HG02885 (cell line): ENCODE measurements around the gene ABCD1.
A peak's percentile ranks its signal among the peaks of the same experiment; 100 is the strongest.
"Not testable (repeated sequence)": the region's sequence is repeated elsewhere in the genome, so short reads cannot be mapped to it uniquely, and the experiment has no call there.

Source experiments
- ATAC-seq: cut with Tn5 transposase; IDR thresholded peaks from one replicate; pipeline ENCODE4 v1.9.1; 2021; ENCODE audit warnings: mild to moderate bottlenecking; ENCODE audit not compliant: unreplicated experiment, poor library complexity

The ABCD1 gene

DNA sequence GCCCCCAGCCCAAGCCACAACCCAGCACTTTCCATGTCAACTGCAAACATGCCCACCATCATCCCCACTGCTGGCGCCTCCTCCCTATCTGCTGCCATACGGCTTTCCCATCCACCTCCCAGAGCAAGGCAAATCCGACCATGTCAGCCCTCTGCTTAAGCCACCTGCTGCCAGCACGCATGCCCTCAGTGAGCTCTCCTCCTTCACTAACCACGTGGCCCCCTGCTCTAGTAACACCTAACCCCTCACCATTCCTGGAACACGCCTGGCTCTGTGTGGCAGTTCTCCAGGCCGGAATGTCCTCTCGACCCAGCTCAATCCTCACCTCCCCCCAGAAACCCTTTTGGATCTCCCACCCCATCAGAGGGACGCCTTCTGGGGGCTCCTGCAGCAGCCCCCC, 17.9 kb upstream of the ABCD1 start:
- ATAC-seq: no peak

GRCh38 chrX:153707406-153707805, 17.2 kb upstream of the ABCD1 start:
- ATAC-seq: no peak

GRCh38 chrX:153708415-153708814, 16.2 kb upstream of the ABCD1 start:
- ATAC-seq: peak; percentile 49

- no peak for ATAC-seq
Measured at GRCh38 chrX:153709726-153710674, 14.7 kb upstream of the ABCD1 start.

DNA sequence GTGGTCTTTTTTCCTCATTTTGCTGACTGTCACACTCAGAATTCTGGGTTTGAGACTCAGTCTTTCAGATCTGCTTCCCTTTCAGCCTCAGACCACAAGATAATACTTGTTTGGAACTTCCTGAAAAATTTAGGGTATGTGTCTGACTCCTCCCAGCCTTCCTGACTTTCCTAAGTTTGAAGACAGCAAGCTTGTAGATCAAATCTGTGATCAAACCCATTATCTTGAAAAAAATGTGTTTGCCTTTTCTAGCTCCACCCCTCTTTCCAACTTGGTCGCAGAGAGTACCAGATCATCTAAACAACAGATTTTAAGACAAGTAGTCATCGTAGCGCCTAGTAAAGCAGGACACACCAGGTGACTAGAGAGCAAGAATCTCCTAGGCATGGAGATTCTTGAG, 10.4 kb upstream of the ABCD1 start:
- no peak for ATAC-seq

DNA sequence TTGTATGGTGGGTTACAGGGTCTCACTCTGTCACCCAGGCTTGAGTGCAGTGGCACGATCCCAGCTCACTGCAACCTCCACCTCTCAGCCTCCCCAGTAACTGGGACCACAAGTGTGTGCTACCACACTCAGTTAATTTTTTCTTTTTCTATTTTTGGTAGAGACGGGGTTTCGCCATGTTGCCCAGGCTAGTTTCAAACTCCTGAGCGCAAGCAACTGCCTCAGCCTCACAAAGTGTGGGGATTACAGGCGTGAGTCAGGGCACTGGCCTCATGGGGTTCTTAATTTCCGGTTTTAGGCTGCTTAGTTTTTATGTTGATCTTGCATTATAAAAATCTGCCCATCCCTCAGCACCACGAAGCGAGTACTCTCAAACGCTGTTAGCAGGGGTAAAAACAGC, 7.2 kb upstream of the ABCD1 start:
- no peak for ATAC-seq

- no peak for ATAC-seq
Measured at GRCh38 chrX:153719238-153719637, 5.4 kb upstream of the ABCD1 start.

DNA sequence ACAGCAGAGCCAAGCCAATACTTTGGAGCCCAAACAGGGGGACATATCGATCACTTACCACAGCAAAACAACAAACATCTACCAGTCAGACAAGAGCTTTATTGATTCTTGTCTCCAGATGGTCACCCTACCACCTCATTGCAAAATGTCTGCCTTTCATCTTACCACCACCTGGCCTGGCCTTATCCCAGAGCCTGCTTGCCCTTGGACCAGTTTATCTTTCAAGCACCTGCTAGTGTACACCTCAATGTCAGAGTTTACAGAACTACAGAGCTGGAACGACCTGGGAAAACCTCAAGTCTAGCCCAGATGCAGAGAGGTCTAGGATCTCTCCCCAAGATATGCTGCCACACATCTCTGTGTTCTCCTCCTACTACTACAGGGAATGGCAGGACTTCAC, 5.0 kb upstream of the ABCD1 start:
- ATAC-seq: no peak

- ATAC-seq: no peak
Measured at GRCh38 chrX:153722704-153723350, 1.8 kb upstream of the ABCD1 start.

DNA sequence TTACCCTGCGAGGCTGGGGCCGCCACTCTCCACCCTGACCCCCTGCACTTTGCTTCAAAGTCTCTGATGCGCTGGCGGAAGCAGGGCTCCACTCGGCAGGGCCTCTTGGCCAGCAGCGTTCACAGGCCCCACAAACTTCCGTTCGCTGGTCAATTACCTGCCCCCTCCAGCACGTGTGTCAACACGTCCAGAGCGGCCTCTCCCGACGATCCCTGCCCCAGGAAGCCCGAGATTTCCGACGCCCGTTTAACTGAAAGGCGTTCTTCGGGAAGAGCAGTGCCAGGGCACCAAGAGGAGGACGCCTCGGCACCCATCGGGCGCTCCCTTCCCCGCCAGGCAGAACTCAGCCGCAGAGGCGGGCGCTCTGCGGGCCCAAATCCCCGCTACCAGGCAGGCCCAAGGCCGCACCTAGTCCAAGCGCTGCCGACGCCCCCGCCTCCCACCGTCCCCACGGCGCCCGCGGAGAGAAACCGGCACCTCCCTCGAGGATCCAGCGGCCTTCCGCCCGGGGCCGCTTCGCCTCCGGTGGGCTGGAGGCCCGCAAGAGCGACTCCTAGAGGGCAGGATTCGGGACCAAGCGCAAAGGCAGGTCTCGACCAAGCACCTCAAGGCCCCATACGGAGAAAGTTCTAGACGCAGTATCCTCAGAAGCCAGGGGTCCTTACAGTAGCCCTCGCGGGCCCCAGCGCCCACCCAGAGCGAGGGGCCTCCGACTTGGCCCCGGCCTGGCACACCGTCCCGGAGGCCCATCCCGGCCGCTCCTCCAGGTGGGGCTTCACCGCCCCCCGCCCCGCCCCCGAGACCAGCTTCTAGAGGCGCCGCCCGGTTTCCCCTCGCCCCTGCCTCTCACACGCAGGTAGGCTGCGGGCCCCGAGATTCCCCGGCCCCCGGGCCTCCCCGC, 1.1 kb upstream of the ABCD1 start:
- ATAC-seq: peak; percentile 42

- no peak for ATAC-seq
Measured at GRCh38 chrX:153725039-153725831, 579 bp downstream of the ABCD1 start.

DNA sequence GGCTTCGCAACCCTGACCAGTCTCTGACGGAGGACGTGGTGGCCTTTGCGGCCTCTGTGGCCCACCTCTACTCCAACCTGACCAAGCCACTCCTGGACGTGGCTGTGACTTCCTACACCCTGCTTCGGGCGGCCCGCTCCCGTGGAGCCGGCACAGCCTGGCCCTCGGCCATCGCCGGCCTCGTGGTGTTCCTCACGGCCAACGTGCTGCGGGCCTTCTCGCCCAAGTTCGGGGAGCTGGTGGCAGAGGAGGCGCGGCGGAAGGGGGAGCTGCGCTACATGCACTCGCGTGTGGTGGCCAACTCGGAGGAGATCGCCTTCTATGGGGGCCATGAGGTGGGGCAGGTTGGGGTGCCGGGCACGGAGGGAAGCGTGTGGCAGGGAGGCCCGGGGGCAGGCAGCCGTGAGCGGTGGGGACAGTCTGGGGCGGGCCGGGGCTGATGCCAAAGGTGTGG, 1.2 kb downstream of the ABCD1 start:
- ATAC-seq: no peak

DNA sequence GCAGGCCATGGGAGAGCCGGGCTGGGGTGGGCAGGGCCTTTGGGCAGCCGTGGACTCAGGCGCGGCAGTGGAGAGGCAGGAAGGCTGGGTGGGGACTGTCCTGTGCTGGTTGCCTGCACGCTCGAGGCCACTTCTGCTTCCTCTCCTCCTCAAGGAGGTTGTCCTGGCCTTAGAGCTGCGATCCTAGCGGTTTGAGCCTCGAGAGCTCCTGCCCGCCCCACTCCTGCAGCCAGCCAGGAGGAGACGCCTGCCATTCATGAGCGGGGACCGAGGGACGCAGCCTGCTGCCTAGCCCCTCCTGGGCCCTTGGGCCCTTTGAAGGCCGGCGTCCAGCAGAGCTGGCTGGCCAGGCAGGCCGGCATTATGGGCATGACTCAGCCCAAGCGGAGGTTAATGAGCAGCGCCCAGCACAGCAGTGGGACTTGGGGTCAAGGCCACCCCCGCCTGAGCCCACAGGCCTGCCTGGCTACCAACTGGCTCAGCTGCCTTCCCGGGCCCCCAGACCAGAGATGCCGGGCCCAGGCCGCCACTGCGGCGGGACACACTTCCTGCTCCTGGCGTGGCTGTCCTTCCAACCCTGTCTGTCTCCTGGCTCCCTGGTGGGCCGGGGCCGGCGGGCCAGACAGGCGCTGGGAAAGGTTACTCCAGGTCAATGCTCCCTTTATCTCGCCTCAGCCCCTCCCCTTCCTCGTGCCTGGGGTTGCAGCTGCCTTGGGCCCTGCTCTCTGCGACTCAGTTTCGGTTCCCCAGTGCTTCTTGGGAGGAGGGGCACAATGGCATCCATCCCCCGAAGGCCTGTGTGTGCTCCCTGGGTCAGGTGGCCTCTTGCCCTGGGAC, 1.8 kb downstream of the ABCD1 start:
- peak; percentile 49 for ATAC-seq

DNA sequence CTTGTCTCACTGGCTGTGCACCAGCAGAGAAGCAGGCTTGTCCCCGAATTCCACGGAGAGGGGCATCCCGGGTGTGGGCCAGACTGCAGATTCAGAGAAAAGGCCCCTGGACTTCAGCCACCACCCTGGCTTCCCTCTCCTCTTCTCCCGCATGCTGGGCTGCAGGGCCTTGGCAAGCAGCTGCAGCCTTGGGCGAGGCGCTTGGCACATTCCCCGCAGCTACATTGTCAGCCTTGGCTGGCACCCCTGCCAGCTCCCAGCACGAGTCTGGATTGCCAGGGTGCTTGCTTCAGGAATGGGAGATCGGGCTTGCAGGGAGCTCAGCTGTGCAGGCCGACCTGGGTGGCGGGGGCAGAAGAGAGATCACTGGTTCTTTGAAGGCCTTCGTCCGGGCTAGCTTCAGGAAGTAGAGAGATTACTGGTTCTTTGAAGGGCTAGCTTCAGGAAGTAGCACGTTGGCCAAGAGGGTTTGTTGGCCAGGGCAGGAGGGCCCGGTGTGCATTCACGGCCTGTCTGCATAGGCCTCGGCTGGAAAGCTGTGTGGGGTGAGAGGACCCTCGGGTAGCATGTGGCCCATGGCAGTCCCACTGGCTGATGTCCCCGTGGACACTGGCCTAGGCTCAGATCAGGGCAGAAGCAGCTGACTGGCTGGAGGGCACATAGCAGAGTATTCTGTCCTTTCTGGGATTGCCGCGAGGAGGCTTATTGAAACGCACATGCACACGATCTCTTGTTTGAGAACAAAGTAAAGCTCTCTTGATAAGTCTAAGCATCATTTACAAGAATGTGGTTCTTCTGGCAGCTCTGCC, 2.7 kb downstream of the ABCD1 start:
- ATAC-seq: no peak

DNA sequence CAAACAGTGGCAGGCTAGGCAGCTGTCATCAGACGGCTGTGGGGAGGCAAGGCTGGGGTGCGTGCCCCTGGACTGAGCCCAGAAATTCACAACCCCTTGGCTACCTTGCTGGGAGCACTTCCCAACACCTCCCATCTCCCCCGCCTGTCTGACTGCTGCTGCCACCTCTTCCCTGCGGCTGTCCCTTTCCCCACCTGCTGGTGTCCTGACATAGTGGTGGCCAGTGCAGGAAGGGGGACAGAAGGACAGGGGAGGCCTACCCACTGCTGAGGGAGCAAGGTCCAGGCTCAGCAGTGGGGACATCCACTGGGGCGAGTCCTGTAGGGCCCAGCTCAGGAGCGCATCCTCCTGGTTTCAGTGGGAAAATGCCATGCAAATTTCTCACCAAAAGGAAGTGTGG, 3.4 kb downstream of the ABCD1 start:
- ATAC-seq: no peak

DNA sequence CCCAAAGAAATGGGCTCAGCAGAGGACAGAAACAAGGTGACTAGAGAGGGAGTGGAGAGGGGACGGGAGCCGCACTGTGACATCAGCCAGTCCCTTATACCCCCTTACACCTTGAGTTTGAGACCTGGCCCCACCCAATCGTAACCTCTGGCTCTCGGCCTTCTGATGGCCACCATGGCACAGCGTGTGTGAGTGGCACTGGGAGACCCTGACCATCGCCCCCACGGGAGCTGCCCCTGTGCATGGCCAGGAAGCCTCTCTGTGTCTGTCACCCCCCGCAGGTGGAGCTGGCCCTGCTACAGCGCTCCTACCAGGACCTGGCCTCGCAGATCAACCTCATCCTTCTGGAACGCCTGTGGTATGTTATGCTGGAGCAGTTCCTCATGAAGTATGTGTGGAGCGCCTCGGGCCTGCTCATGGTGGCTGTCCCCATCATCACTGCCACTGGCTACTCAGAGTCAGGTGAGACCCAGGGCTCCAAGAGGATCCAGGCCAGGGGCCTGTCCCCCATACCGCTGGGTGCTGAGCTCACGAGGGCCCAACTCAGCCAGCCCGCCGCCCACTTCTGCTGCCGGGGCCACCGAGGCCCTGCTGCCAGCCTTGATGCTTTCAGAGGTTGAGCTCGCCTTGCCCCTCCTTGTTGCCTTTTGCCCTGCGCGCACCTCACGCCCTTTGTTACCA, 4.4 kb downstream of the ABCD1 start:
- ATAC-seq: no peak

GRCh38 chrX:153730115-153730514, 5.5 kb downstream of the ABCD1 start:
- not testable (repeated sequence) for ATAC-seq
